Neural progenitor cell (in vitro differentiated cells): ENCODE results near the gene SUPT20HL1. TPM values are rescaled to one million over a fixed set of nuclear protein-coding genes. Genes with fewer than 3 reads are reported as not detected.

ENCODE experiments used
- DNase-seq: peaks from one replicate; pipeline ENCODE4 v3.0.0-alpha.2; 2016; ENCODE audit warnings: low spot score
- H2AFZ ChIP-seq: fragments of 200-600 bp; sonication (generic); replicated peaks from 2 replicates; pipeline ENCODE4 v1.6.1; 2016; ENCODE audit warnings: antibody characterized with exemption
- H3F3A ChIP-seq: fragments of 200-600 bp; sonication (generic); 2 replicates; pipeline ENCODE4 v1.6.1; 2016; ENCODE audit warnings: antibody characterized with exemption, low read depth
- H3K27ac ChIP-seq: fragments of 200-600 bp; sonication (generic); 2 replicates; pipeline ENCODE4 v1.5.1; 2016; ENCODE audit warnings: mild to moderate bottlenecking
- H3K27me3 ChIP-seq: fragments of 200-600 bp; sonication (generic); 2 replicates; pipeline ENCODE4 v1.6.1; 2016; ENCODE audit warnings: mild to moderate bottlenecking, moderate library complexity
- H3K36me3 ChIP-seq: fragments of 200-600 bp; sonication (generic); 2 replicates; pipeline ENCODE4 v1.5.1; 2016
- H3K4me1 ChIP-seq: fragments of 200-600 bp; sonication (generic); 2 replicates; pipeline ENCODE4 v1.6.1; 2016; ENCODE audit warnings: mixed run types
- H3K4me2 ChIP-seq: fragments of 200-600 bp; sonication (generic); 2 replicates; pipeline ENCODE4 v1.6.1; 2016
- H3K4me3 ChIP-seq: fragments of 200-600 bp; sonication (generic); 2 replicates; pipeline ENCODE4 v1.5.1; 2016
- H3K79me2 ChIP-seq: fragments of 200-600 bp; sonication (generic); 2 replicates; pipeline ENCODE4 v1.6.1; 2016; ENCODE audit warnings: low read depth
- H3K9ac ChIP-seq: fragments of 200-600 bp; sonication (generic); 2 replicates; pipeline ENCODE4 v1.6.1; 2016
- H3K9me3 ChIP-seq: fragments of 200-600 bp; sonication (generic); 2 replicates; pipeline ENCODE4 v1.5.1; 2016; ENCODE audit warnings: low read depth
- H4K20me1 ChIP-seq: fragments of 200-600 bp; sonication (generic); 2 replicates; pipeline ENCODE4 v1.6.1; 2016; ENCODE audit warnings: low read depth
- H3K27ac Mint-ChIP-seq: 3 replicates; pipeline ENCODE4 v1.8.0; 2021; ENCODE audit warnings: mixed read lengths
- H3K27me3 Mint-ChIP-seq: 2 replicates; pipeline ENCODE4 v1.8.0; 2022; ENCODE audit warnings: low read depth, mild to moderate bottlenecking, inconsistent platforms, moderate library complexity, mixed read lengths; ENCODE audit not compliant: insufficient read depth
- H3K36me3 Mint-ChIP-seq: 3 replicates; pipeline ENCODE4 v1.8.0; 2021; ENCODE audit warnings: mixed read lengths
- H3K4me1 Mint-ChIP-seq: 3 replicates; pipeline ENCODE4 v1.8.0; 2021; ENCODE audit warnings: mixed read lengths
- H3K4me3 Mint-ChIP-seq: 3 replicates; pipeline ENCODE4 v1.8.0; 2021; ENCODE audit warnings: mild to moderate bottlenecking, moderate library complexity, mixed read lengths
- H3K9me3 Mint-ChIP-seq: 3 replicates; pipeline ENCODE4 v1.8.0; 2020; ENCODE audit warnings: mixed read lengths
- EZH2 ChIP-seq: fragments of 200-600 bp; sonication (generic); IDR thresholded peaks from 2 replicates; pipeline ENCODE4 v1.6.1; 2017; ENCODE audit warnings: antibody characterized with exemption, mild to moderate bottlenecking, moderate library complexity
- EZH2phosphoT487 ChIP-seq: fragments of 200-600 bp; sonication (generic); IDR thresholded peaks from 2 replicates; pipeline ENCODE4 v1.6.1; 2017; ENCODE audit warnings: antibody characterized with exemption
- total RNA-seq: library from RNA; depleted of rRNA; stranded (reverse); fragments of >200 nt; gene quantifications from 2 replicates; pipeline ENCODE4 v1.2.3, GENCODE V29; 2015; ENCODE audit warnings: low replicate concordance
- TF ChIP-seq, protein P1 (sequence below): fragments of 200-600 bp; sonication (generic); IDR thresholded peaks from 2 replicates; pipeline ENCODE4 v1.5.1; 2017; ENCODE audit warnings: antibody characterized with exemption, mild to moderate bottlenecking

SUPT20HL1 gene
- total RNA-seq, 1 donor from 2014 or later: not detected

DNA sequence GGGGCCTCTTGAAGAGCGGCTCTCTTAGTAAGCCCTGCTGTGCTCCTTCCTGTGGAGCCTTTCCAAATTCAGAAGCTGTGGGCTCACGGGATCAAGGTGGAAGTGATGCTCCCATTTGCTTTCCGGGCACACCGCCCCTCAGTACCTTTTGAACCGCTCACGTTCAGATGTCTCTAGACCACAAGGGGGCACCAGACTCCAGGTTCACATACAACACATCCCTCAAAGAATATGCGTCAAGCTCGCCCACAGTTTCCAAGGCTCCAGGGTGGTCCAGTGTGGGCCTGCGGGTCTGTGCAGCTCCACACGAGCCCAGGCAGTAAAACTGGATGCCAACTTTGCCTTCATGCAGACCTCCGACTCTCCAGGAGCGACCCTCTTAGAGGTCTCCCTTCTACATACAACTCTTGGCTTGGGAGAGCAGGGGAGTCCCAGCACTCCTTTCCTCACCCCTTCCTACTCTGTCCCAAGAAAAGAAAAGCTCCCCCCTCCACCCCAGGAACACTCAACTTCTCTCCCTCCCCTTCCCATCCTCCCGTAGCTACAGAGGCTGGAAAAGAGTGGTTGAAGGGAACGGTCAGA lies 11.0 kb downstream of the SUPT20HL1 start:
- H3K4me3 ChIP-seq: peak overlapping the region; percentile 35

DNA sequence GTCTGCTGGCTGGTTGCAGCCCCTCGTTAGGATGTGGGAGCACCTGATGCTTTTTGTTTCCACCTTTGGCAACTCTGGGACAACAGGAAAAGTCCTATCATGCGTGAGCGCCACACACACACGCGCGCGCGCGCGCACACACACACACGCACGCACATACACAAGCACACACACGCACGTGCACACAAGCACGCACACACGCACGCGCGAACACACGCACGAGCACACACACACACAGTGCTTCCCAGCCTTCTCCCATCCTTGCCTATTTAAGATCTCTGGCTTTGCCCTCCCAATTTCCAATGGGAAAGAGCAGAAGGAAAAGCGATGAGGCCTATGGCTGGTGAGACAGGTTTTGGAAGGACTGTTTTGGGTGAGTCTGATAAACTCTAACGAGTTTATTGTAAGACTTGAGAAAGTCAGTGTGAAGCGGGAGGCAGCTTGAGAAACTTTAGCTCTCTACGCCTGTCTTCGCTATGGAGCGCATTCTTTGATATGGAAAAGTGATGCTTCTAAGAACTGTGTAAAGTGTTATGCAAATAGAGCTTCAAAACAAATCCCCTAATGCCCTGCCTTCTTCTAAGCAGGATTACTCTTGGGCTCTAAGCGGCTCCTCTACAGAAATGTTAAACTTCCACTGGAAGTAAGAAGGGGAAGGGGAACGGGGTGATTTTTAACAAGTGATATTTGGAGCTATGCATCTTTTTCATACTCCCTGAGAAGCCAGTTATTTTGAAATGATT lies 11.8 kb downstream of the SUPT20HL1 start:
- H3K4me2 ChIP-seq: peak overlapping the region; percentile 69
- no peaks in the 10 kb centered on the region for H3K9me3 Mint-ChIP-seq
- H3K27ac Mint-ChIP-seq: no peak overlapping the region
- no peaks in the 10 kb centered on the region for H3K9me3 ChIP-seq
- H4K20me1 ChIP-seq: no peaks in the 10 kb centered on the region
- peaks cover 9% of the 10 kb centered on the region for H3K4me1 ChIP-seq
- H3K4me3 ChIP-seq: peak overlapping the region; percentile 35
- peaks cover 25% of the 10 kb centered on the region for H3F3A ChIP-seq
- no peaks in the 10 kb centered on the region for H3K36me3 ChIP-seq
- H3K27me3 ChIP-seq: peaks cover 20% of the 10 kb centered on the region
- peak overlapping the region; percentile 77 for H2AFZ ChIP-seq
- peak overlapping the region; percentile 50 for H3K4me3 Mint-ChIP-seq
- peaks cover 19% of the 10 kb centered on the region for H3K4me1 Mint-ChIP-seq
- no peak overlapping the region for H3K27ac ChIP-seq
- H3K27me3 Mint-ChIP-seq: peaks cover 13% of the 10 kb centered on the region
- no peaks in the 10 kb centered on the region for H3K79me2 ChIP-seq
- no peaks in the 10 kb centered on the region for H3K36me3 Mint-ChIP-seq
- TF ChIP-seq EZH2phosphoT487 (no peak), EZH2 (no peak)
- TF ChIP-seq, protein P1, sequence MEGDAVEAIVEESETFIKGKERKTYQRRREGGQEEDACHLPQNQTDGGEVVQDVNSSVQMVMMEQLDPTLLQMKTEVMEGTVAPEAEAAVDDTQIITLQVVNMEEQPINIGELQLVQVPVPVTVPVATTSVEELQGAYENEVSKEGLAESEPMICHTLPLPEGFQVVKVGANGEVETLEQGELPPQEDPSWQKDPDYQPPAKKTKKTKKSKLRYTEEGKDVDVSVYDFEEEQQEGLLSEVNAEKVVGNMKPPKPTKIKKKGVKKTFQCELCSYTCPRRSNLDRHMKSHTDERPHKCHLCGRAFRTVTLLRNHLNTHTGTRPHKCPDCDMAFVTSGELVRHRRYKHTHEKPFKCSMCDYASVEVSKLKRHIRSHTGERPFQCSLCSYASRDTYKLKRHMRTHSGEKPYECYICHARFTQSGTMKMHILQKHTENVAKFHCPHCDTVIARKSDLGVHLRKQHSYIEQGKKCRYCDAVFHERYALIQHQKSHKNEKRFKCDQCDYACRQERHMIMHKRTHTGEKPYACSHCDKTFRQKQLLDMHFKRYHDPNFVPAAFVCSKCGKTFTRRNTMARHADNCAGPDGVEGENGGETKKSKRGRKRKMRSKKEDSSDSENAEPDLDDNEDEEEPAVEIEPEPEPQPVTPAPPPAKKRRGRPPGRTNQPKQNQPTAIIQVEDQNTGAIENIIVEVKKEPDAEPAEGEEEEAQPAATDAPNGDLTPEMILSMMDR: no peak
- peak; percentile 47 for DNase-seq
- no peak overlapping the region for H3K9ac ChIP-seq

More for the DNA sequence above, 11.0 kb downstream of the SUPT20HL1 start:
- H3K36me3 ChIP-seq: no peaks in the 10 kb centered on the region
- H3K4me1 ChIP-seq: peaks cover 9% of the 10 kb centered on the region
- no peaks in the 10 kb centered on the region for H3K9me3 ChIP-seq
- peaks cover 25% of the 10 kb centered on the region for H3F3A ChIP-seq
- peak overlapping the region; percentile 69 for H3K4me2 ChIP-seq
- Mint-ChIP-seq H3K36me3 (no peaks in the 10 kb centered on the region), H3K4me3 (peak overlapping the region; percentile 50), H3K4me1 (peaks cover 19% of the 10 kb centered on the region), H3K27me3 (peaks cover 13% of the 10 kb centered on the region), H3K9me3 (no peaks in the 10 kb centered on the region), H3K27ac (no peak overlapping the region)
- peak; percentile 90 for DNase-seq
- TF ChIP-seq EZH2: no peak
- TF ChIP-seq, protein P1: peak; percentile 88
- no peaks in the 10 kb centered on the region for H4K20me1 ChIP-seq
- no peak overlapping the region for H3K9ac ChIP-seq
- H3K27me3 ChIP-seq: peaks cover 20% of the 10 kb centered on the region
- no peak overlapping the region for H3K27ac ChIP-seq
- peak overlapping the region; percentile 77 for H2AFZ ChIP-seq
- no peaks in the 10 kb centered on the region for H3K79me2 ChIP-seq

DNA sequence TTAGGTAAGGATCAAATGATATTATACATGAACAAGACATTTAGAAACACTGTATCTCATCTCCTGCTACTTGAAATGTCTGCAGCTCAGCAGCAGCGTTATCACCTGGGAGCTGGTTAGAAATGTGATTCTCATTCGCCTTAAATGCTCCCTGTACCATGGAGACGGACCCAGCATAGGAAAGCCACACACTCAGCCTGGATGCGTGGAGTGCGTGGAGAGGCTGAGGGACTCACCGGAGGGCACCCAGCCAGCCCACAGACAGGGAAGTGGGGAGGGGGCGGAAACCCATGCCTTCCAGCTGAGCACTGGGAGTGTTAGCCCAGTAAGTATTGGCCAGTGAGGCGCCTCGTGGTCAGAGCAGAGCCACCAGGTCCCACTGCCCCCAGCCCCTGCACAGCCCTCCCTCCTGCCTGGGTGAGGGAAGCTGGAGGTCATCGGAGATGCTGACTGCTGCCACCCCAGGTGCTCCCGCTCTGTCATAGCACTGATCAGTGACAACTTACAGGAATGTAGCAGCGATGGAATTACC lies 15.2 kb downstream of the SUPT20HL1 start:
- H3K27me3 Mint-ChIP-seq: peaks cover 13% of the 10 kb centered on the region
- DNase-seq: peak; percentile 23
- no peaks in the 10 kb centered on the region for H3K9me3 Mint-ChIP-seq

More for the DNA sequence above, 15.2 kb downstream of the SUPT20HL1 start:
- Histone ChIP-seq H3K4me1 (peaks cover 9% of the 10 kb centered on the region), H4K20me1 (no peaks in the 10 kb centered on the region), H3F3A (peaks cover 19% of the 10 kb centered on the region), H3K79me2 (no peaks in the 10 kb centered on the region), H3K9me3 (no peaks in the 10 kb centered on the region), H3K4me3 (no peak overlapping the region), H2AFZ (peak overlapping the region; percentile 48), H3K27ac (no peak overlapping the region), H3K27me3 (peaks cover 8% of the 10 kb centered on the region), H3K36me3 (no peaks in the 10 kb centered on the region), H3K4me2 (no peak overlapping the region), H3K9ac (no peak overlapping the region)
- TF ChIP-seq EZH2 (no peak), EZH2phosphoT487 (no peak)
- TF ChIP-seq, protein P1: no peak
- H3K36me3 Mint-ChIP-seq: no peaks in the 10 kb centered on the region
- H3K27ac Mint-ChIP-seq: peak overlapping the region; percentile 65
- no peak overlapping the region for H3K4me3 Mint-ChIP-seq
- H3K4me1 Mint-ChIP-seq: peaks cover 19% of the 10 kb centered on the region
